HG03139 (cell line): ENCODE measurements around the gene LRCOL1.
"Not testable (repeated sequence)": the region's sequence is repeated elsewhere in the genome, so short reads cannot be mapped to it uniquely, and the experiment has no call there.

ENCODE experiments used
- ATAC-seq: cut with Tn5 transposase; IDR thresholded peaks from one replicate; pipeline ENCODE4 v1.9.1; 2021; ENCODE audit not compliant: unreplicated experiment

LRCOL1 gene

DNA sequence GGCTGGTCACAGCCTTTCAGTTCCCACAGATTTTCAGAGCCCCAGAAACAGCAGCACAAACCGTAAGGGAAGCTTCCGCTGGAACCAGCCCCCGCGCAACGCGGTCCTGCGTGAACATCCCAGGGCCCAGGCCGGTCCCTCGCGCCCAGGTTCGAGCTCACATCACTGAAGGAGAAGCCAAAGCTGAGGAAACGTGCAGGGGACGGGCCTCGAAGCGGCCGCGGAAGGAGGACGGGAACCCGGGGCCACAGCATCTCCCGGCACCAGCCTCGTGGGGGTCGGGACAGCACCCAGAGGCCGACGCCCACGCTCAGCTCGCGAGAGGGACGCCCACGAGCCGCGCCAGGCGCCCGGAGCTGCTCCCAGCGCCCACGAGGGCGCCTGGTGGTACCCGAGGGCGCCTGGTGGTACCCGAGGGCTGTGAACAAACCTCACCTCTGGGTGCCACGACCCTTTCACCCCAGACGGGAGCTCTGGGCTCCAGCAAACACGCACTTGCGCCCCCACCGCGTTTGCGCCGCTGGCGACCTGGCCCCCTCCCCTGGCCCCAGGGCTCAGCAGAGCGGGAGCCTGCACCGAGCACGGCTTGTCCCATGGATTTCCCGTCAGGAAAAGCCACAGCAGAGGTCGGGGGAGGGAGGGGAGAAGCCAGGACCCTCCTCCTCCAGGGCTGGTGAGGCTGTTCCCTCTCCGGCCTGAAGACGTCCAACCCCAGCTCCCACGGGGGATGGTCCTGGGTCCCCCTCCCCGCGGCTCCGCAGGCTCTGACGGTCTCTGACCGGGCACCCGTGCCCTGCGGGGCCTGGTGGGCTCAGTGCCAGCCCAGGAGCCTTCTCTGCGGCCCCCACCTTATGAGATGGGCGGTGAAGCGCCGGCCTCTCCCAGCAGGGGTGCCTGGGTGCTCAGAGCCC is 6.9 kb downstream of the LRCOL1 start:
- ATAC-seq, result no peak

DNA sequence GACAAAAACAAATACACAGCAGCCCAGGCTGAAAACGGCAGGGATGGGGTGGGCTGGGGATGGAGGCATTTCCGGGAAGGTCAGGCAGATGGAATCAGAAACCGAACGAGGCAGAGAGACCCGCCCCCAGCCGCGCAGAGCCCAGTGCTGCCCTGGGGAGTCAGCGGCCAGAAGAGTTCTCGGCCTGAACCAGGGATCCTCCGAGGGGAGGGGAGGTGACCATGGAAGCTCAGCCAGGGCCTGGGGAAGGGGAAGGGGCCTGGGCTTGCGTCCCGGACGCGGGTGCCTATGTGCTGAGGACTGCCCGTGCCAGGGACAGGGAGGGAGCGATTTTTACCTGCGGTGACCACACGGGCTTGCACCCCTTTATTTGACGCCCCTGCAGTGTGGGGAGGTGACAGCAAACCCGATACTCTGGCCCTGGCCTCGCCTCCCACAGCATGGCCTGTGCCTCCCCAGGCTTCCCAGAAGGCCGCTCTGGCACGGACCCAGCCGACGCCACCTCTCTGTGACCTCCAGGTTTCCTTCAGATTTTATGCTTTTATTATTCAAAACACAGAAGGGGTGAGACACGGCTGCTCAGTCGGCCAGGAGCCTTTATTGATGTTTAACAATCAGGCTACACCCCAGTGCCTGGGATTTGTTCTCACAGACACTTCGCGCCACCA is 7.7 kb downstream of the LRCOL1 start:
- ATAC-seq, result no peak

DNA sequence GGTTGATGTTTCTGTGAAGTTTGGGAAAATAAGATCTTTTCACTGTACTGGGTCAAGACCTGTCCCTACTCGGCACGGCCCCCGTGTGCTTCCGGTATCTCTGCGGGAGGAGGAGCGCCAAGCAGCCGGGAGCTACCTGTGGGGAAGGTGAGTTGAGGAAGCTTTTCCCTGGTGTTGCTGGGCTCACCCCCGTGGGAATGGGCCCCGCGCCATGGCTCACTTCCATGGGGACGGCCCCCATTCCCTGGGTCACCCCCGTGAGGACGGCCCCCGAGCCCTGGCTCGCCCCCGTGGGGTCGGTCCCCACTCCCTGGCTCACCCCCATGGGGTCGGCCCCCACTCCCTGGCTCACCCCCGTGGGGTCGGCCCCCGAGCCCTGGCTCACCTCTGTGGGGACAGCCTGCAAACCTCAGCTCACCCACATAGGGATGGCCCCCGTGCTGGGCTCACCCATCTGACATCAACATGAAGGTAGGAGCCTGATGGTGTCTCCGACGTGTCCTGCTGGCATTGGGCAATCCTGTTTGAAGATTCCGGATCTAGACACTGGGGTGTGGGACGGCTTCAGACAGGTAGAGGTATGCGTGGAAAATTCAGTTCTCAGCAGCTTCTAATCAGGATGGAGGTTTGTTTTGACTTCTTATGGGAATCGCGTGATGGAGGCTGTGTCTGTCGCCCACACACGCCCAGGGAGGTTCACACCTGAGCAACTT is 9.1 kb downstream of the LRCOL1 start:
- ATAC-seq, result no peak

DNA sequence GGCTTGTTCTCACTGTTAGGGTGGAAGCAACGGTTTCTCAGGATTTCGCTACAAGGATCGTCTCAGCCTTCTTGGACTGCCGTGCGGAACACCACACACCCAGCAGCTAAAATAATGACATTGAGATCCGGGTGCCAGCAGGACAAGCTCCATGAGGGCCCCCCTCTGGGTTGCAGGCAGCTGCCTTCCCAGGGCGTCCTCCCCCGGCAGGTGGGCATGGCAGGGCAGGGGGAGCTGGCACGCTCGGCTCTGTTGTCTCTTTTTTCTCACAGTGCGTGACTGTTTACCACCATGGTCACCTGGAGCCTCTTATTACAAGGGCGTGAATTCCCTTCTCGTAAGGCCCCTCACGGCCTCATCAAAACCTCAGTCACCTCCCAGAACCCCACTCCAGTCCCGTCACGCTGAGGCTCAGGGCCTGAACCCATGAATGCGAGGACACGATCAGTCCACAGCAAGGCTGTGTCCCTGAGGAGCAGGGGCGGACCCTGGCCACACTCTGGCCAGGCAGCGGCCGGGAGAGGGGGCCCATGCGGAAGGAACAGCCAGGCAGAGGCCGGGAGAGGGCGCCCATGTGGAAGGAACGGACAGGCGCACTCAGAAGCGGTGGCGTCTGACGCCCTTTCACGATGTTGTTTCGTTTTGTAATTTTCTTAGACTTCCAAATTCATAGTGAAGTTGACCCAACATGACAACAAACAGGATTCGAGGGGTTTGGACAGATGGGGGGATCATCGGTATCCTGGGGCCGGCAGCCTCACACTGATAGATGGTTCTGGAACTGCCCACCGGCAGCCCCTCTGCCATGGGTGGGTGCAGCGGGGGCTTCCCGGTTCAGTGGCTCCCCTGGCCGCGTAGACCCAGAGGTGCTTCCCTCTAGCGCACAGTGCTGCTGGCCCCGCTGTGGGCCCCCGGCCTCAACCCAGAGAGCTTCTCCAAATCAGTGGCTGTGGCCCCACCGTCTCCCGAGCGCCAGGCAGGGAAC is 10.0 kb downstream of the LRCOL1 start:
- no peak for ATAC-seq

DNA sequence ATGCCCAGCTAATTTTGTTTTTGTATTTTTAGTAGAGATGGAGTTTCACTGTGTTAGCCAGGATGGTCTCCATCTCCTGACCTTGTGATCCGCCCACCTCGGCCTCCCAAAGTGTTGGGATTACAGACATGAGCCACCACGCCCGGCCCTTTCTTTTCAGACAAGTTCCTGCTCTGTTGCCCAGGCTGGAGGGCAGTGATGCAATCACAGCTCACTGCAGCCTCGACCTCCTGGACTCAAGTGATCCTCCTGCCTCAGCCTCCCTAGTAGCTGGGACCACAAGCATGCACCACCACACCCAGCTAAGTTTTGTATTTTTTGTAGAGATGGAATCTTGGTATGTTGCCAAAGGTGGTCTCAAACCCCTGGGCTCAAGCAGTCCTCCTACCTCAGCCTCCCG is 10.9 kb downstream of the LRCOL1 start:
- not testable (repeated sequence) for ATAC-seq

DNA sequence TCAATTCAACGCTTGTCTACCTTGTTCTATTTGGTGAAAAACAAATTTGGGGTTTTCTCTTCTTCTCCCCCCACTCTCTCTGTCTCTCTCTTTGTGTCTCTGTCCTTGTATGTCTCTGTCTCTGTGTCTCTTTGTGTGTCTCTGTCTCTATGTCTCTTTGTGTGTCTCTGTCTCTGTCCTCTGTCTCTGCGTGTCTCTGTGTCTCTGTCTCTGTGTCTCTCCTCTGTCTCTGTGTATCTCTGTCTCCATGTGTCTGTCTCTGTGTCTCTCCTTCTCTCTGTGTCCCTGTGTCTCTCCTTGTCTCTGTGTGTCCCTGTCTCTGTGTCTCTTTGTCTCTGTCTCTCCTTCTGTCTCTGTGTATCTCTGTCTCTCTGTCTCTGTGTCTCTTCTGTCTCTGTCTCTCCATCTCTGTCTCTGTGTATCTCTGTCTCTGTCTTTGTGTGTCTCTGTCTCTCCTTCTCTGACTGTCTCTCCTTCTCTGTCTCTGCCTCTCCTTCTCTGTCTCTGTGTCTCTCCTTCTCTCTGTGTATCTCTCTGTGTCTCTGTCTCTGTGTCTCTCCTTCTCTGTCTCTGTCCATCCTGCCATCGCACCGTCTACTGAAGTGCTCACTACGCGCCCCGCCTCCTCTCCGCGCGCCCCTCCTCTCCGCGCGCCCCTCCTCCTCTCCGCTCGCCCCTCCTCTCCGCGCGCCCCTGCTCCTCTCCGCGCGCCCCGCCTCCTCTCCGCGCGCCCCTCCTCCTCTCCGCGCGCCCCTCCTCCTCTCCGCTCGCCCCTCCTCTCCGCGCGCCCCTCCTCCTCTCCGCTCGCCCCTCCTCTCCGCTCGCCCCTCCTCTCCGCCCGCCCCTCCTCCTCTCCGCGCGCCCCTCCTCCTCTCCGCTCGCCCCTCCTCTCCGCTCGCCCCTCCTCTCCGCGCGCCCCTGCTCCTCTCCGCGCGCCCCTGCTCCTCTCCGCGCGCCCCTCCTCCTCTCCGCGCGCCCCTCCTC is 12.8 kb downstream of the LRCOL1 start:
- no peak for ATAC-seq

DNA sequence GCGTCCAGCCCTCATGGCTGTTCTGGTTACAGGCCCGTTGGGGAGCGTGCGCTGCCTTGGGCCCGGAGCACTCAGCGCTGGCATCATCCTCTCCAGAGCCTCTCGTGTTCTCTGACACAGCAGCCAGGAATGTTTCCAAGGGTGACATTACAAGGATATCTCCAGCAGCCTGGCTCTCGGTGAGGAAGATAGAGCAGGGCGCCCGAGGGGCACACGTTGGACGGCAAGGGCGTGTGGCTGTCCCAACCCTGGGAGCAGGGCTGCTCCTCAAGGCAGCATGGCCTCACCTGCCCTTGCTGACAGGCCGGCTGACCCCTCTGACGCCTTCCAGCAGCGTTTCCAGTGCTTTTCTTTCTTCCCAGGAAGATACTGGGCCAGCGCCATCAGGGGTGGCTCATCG is 14.4 kb downstream of the LRCOL1 start:
- ATAC-seq, result no peak

DNA sequence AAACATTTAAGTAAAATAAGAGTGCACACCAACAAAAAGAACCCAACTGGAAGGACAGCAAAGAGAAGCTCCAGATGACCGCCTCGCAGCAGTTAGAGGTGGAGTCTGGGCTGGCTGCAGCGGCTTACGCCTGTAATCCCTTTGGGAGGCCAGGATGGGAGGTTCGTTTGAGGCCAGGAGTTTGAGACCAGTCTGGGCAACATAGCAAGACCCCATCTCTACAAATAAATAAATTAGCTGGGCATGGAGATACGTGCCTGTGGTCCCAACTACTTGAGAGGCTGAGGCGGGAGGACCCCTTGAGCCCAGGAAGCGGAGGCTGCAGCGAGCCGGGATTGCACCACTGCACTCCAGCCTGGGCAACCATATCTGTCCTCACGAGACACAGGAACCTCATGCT is 15.2 kb downstream of the LRCOL1 start:
- ATAC-seq, result no peak

DNA sequence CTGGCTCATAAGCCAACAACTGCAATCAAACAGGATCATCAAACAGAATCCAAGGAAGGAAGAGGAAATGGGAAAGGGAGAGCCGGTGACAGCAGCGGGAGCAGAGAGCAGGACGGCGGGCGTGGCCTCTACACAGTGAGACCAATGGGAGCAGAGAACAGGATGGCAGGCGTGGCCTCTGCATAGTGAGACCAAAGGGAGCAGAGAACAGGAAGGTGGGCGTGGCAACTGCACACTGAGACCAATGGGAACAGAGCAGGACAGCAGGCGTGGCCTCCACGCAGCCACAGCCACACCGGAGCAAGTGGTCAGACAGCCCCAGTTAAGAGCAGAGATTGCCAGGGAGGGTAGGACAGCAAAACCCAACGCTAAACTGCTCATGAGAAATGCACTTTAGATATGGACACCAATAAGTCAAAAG is 16.4 kb downstream of the LRCOL1 start:
- peak; percentile 66 for ATAC-seq

DNA sequence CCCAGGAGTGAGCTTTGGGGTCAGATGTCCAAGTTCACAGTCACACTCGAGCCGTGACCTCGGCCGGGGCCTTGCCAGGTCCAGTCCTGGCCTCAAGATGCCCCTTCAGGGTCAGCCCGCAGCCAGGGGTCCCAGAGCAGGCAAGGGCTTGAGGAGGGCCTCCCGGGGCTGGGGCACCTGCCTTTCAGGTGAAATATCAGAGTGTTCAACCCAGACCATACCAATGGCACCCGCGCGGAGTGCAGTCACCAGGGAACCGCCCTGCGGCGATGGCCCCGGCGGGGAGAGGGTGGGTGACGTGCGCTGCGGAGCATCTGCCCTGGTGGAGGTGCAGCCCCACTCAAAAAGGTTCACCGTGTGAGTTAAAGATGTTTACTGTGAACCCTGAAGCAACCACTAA is 16.9 kb downstream of the LRCOL1 start:
- no peak for ATAC-seq

DNA sequence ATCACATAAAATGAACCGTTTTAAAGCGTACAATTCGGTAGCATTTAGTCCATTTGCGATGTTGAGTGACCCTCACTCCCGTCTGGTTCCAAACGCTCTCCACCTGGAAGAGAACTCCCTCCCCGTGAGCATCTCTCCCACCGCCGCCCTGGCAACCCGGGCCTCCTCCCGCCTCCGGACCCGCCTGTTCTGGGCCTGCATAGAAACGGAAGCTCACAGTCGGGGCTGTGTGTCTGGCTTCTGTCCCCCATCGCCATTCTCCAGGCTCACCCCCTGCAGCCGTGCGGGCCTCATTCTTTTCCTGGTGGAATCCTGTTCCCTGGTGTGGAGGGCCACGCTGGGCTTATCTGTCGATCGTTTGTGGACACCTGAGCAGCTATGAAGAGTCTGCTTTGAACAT is 17.3 kb downstream of the LRCOL1 start:
- no peak for ATAC-seq

DNA sequence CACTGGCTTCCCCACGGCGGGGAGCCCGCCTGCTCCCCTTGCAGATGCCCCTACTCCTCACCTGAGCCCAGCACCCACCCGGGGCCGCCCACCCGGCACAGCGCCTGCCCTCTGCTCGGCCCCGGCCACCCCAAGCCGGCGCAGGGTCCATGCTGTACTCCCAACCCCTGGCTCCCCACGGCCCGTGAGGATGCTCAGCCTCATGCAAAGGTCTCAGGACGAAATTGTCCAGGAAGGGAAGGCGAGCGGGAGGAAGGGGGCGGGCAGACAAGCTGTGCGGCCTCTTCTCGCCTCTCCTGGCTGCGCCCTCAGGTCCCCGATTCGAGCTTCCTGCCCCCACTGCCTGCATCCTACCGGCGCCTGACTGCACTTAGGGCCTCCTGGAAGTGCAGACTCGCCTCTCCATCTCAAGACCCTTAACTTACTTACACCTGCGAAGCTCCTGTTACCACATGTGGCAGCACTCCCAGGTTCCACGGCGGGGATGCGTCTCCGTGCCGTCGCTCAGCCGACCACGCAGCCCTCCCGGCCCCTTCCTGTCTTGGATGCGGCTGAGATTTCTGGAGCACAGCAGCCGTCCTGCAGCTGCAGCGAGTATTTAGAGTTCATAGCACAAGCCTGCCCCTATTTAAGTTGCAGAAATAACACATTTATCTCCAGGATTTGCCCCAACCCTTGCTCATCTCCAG is 18.0 kb downstream of the LRCOL1 start:
- ATAC-seq, result no peak

DNA sequence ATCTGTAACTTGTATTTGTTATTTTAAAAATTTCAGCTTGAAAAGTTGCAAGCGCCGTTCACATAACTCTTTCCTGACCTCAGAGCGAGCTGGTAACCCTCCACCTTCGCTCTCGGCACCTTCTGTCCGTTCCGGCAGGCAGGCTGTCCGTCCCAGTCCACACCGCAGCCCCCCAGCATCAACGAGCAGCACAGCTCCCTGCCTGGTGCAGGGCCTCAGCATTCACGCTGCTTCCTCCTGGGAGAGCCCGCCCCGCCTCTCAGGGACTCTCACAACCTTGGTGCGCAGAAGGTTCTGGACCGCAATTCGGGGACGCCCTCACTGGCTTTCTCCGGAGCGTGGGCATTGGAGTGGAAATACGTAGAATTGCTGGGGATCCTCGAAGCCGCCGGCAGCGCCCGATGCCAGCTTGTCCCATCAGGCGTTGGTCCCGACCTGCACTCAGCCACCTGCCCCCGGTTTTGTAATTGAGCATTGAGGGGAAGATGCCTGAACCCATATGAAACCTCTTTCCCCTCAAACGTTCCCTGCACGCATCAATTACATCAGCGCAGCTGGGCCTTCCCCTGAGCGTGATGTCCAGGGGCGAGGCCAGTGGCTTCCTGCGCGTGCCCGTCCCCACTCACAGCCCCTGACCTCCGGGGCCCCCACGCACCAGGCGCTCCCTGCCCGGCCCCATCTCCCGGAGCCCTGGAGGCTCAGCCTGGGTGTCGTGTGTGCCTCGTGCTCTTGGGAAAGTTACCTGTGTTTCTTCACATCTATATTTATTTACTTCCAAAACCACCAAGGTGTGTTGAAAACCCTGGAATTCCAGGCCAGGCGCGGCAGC is 19.1 kb downstream of the LRCOL1 start:
- ATAC-seq, result no peak

DNA sequence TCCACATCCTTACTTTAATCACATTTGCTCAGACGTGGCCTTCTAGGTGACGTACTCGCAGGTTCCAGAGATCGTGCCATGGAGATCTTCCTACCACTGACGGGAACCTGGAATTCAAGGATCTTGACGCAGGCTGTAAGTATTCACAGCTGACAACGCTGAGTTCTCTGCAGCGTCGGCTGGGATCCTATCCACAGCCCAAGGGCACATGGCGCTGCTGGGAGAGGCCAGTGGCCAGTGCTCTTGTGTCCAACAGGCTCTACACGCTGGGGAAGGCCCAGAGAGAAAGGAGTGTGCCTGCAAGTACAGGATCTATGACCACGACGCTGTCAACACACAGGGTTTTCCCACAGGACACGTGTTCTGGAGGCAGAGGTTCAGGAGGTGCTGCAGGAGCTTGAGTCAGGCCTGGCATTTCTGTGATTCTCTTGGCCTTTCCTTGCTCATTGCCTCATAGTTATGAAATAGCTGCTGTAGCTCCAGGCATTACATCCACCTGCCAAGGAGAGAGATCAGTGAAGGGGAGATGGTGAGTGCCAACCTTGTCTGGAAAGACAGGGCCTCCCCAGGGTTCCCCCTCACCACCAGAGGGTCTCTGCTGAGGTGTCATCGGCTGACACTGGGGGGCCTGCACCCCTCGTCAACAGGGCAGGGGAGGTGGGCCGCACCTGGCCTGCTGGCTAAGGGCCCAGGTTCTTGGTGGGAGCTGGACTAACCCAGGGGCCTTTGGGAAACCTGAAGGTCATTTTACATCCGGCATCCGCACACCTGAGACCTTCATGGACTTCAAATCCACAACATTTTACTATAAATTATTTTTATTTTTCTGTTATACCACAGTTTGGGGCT is 21.3 kb downstream of the LRCOL1 start:
- ATAC-seq, result no peak

DNA sequence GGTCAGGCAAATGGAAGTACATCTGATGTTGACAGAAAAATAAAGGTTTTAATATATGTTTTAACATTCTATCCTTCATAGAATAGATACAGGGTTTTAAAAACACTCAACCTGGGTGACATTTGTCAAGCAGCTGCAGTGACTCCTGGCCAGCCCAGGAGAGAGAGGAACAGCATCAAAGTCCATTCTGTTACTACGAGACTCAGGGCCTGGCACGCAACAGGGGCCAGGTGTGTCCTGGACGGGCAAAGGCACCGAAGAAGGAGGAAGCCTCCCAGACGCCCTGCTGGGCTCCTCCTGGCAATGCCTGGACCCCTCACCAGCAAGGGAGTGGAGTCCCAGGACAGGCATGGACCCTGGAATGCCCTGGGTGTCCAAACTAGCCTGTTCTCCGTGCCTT is 22.1 kb downstream of the LRCOL1 start:
- ATAC-seq, result no peak

DNA sequence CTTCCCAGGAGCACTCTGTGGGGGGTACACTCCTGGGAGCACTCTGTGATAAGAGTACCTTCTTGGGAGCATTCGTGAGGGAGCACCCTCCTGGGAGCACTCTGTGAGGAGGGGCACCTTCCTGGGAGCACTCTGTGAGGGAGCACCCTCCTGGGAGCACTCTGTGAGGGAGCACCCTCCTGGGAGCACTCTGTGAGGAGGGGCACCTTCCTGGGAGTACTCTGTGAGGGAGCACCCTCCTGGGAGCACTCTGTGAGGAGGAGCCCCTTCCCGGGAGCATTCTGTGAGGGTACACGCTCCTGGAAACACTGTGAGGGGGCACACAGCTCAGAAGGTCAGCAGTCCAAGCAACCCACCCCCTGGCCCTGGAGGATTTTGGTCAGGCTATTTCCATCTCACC is 22.6 kb downstream of the LRCOL1 start:
- ATAC-seq, result no peak

DNA sequence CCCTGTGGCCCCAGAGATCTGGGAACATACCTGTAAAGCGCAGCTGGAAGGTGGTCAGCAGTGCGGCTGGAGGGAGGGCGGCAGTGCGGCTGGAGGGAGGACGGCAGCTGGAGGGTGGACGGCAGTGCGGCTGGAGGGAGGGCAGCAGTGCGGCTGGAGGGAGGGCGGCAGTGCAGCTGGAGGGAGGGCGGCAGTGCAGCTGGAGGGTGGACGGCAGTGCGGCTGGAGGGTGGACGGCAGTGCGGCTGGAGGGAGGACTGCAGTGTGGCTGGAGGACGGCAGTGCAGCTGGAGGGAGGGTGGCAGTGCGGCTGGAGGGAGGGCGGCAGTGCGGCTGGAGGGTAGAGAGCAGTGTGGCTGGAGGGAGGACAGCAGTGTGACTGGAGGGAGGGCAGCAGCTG is 23.5 kb downstream of the LRCOL1 start:
- no peak for ATAC-seq
